Stomach (tissue), 9 donors: ENCODE measurements around the gene OR5A2. TPM values are rescaled to one million over a fixed set of nuclear protein-coding genes. Genes with fewer than 3 reads are reported as not detected.

Source experiments
- DNase-seq, 2 donors: peaks; one replicate each; pipeline versions ENCODE4 v3.0.0 to v3.0.0-alpha.2; 2013 to 2019
- H3K27ac ChIP-seq, 5 donors: fragments of 200-600 bp in 4 of 5; sonication (generic) in 4 of 5; one replicate each; pipeline ENCODE4 v1.5.1; 2013 to 2019; ENCODE audit warnings: mild to moderate bottlenecking in 1 of 5, moderate library complexity in 1 of 5
- H3K27me3 ChIP-seq, 3 donors: fragments of 200-600 bp; sonication (generic); one replicate each; pipeline ENCODE4 v1.5.1; 2017 to 2019; ENCODE audit warnings: mixed run types in 1 of 3
- H3K36me3 ChIP-seq, 4 donors: fragments of 200-600 bp; sonication (generic); 1 replicate in 3 of 4; 2 replicates in 1 of 4; pipeline ENCODE4 v1.5.1; 2016 to 2019
- H3K4me1 ChIP-seq, 4 donors: fragments of 200-600 bp; sonication (generic); one replicate each; pipeline ENCODE4 v1.5.1; 2016 to 2019
- H3K4me3 ChIP-seq, 4 donors: fragments of 200-600 bp; sonication (generic) in 3 of 4; one replicate each; pipeline ENCODE4 v1.5.1; 2016 to 2019; ENCODE audit warnings: mild to moderate bottlenecking in 1 of 4
- H3K9me3 ChIP-seq, 4 donors: fragments of 200-600 bp; sonication (generic); one replicate each; pipeline ENCODE4 v1.5.1; 2016 to 2019
- EP300 ChIP-seq: sonication (generic); formaldehyde crosslinking; IDR thresholded peaks from one replicate; pipeline ENCODE4 v1.6.1; 2017; ENCODE audit warnings: antibody characterized with exemption
- POLR2A ChIP-seq, 4 donors: fragments of 450-650 bp; IDR thresholded peaks; one replicate each; pipeline ENCODE4 v1.6.1; 2016; ENCODE audit warnings: antibody characterized with exemption in 4 of 4, control low read depth in 2 of 4, mild to moderate bottlenecking in 1 of 4, moderate library complexity in 1 of 4
- POLR2AphosphoS5 ChIP-seq, 3 donors: sonication (generic); formaldehyde crosslinking; IDR thresholded peaks; one replicate each; pipeline ENCODE4 v1.6.1; 2016; ENCODE audit warnings: antibody characterized with exemption in 3 of 3
- WGBS, 5 donors: extraction: QIAGEN DNeasy Blood & Tissue Kit in 3 of 5; methylation state at CpG; one replicate each; pipeline versions ENCODE4 v1.1.5 to v1.1.7; 2013 to 2018; 5-methylcytosine and 5-hydroxymethylcytosine counted together
- intact Hi-C: fragments of 100-400 bp; cut with DNase I; formaldehyde crosslinking; loops from one replicate; pipeline ENCODE4 v1.15.1; 2023; ENCODE audit warnings: low total_unique reads
- polyA plus RNA-seq, 3 donors: library from polyadenylated mRNA; stranded (reverse); fragments of 200-250 nt; gene quantifications; one replicate each; pipeline ENCODE4 v1.2.3, GENCODE V29; 2013
- total RNA-seq, 5 donors: library from RNA; depleted of rRNA; stranded (reverse); fragments of >200 nt; gene quantifications; one replicate each; pipeline versions ENCODE4 v1.1.0 to v1.2.3, GENCODE V29; 2014 to 2016
- TF ChIP-seq, protein P1 (sequence below), 7 experiments: fragments of 450-650 bp in 4 of 7; fragments of 200-600 bp in 3 of 7; sonication (generic) in 3 of 7; IDR thresholded peaks; one replicate each; pipeline ENCODE4 v1.5.1; 2016 to 2019; ENCODE audit warnings: antibody characterized with exemption in 7 of 7, control low read depth in 2 of 7, mild to moderate bottlenecking in 1 of 7
- donor health status: healthy with polysubstance abuse.
- donor health status: Bipolar disorder and iron deficiency.
- donor health status: healthy.

The OR5A2 gene
- total and polyA plus RNA-seq, 8 donors: not detected

DNA sequence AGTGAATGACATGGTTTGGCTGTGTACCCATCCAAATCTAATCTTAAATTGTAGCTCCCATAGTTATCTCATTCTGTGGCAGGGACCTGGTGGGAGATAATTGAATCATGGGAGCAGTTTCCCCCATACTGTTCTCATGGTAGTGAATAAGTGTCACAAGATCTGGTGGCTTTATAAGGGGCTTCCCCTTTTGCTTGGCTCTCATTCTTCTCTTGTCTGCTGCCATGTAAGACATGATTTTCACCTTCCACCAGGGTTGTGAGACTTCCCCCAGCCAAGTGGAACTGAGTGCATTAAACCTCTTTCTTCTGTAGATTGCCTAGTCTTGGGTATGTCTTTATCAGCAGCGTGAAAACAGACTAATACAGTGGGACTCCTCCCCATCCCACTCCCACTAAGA, 11.1 kb downstream of the OR5A2 start:
- DNase-seq: no peak
- H3K4me3 ChIP-seq: no peak overlapping the region
- intact Hi-C loops: no loop called here
- WGBS, 5 donors: 76 to 91% (median 79%) methylated on average over 1 of the region's 1 CpG
- no peak overlapping the region for H3K27ac ChIP-seq
- TF ChIP-seq, protein P1, sequence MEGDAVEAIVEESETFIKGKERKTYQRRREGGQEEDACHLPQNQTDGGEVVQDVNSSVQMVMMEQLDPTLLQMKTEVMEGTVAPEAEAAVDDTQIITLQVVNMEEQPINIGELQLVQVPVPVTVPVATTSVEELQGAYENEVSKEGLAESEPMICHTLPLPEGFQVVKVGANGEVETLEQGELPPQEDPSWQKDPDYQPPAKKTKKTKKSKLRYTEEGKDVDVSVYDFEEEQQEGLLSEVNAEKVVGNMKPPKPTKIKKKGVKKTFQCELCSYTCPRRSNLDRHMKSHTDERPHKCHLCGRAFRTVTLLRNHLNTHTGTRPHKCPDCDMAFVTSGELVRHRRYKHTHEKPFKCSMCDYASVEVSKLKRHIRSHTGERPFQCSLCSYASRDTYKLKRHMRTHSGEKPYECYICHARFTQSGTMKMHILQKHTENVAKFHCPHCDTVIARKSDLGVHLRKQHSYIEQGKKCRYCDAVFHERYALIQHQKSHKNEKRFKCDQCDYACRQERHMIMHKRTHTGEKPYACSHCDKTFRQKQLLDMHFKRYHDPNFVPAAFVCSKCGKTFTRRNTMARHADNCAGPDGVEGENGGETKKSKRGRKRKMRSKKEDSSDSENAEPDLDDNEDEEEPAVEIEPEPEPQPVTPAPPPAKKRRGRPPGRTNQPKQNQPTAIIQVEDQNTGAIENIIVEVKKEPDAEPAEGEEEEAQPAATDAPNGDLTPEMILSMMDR (IDR thresholded peaks at IDR 0.05): no peak
- TF ChIP-seq POLR2AphosphoS5 (IDR thresholded peaks at IDR 0.05) (no peak), EP300 (no peak), POLR2A (IDR thresholded peaks at IDR 0.05) (no peak)
- no peaks in the 10 kb centered on the region for H3K36me3 ChIP-seq
- H3K4me1 ChIP-seq: no peaks in the 10 kb centered on the region
- H3K9me3 ChIP-seq: peaks cover 0 to 10% (median 2%) of the 10 kb centered on the region in 4 donors
- no peaks in the 10 kb centered on the region for H3K27me3 ChIP-seq

DNA sequence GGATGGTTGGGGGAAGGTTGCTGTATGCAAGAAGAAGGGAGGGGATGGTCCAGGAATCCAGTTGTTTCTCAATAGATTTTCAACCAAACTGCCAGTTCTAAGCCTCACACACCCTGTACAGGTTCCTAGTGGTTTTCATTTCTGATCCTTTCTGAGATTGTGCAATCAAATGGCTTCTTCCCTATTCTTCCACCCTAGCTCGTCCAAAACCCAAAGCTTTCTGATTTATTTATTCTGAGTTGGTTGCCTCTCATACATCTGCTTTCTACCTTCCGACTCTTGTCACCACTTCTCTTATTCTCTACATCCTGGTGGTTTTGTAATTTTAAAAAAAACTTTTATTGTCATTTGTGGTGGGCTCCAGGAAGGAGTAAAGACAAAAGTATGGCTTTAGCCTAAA, 12.6 kb downstream of the OR5A2 start:
- no peak overlapping the region for H3K27ac ChIP-seq
- H3K4me3 ChIP-seq: no peak overlapping the region
- peaks cover 0 to 21% (median 9%) of the 10 kb centered on the region in 4 donors for H3K9me3 ChIP-seq
- intact Hi-C loops: no loop called here
- H3K36me3 ChIP-seq: no peaks in the 10 kb centered on the region
- H3K27me3 ChIP-seq: no peaks in the 10 kb centered on the region
- no peak for DNase-seq
- no peak for TF ChIP-seq EP300
- no peak for TF ChIP-seq POLR2AphosphoS5 (IDR thresholded peaks at IDR 0.05)
- no peak for TF ChIP-seq POLR2A (IDR thresholded peaks at IDR 0.05)
- TF ChIP-seq, protein P1 (IDR thresholded peaks at IDR 0.05): no peak
- H3K4me1 ChIP-seq: no peaks in the 10 kb centered on the region
- WGBS, 5 donors: 54 to 69% (median 62%) methylated on average over 2 of the region's 2 CpGs

DNA sequence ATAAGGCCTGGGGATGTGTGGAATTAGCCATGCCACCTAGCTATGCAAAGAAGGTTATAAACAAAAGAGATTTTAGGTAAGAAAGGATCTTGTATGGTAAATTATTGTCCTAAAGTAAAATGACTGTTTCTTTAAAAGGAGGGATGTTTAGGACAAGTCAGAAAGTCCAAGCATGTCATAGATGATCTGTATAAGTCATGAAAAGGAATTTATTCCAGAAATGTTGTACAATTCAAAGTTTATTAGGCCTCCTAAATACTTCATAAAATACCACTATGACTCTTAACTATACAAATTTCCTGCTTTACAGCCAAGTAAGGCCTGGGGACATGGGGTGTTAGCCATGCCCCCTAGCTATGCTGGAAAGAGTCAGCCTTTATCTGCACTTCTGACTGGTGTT, 22.7 kb downstream of the OR5A2 start:
- no peak for DNase-seq

DNA sequence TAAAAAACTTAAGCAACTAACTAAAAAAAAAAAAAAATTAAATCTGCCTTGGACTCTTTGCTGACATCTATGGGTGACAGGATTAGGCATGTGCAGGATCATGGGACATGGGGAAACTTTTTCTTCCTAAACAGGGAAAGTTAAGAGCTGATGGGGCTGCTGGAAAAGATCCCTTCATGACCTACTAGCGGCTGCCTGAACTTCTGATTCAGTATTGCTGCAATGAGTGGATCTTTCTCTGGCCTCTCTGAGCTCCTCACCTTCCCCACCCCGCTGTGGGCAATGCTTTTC, 25.0 kb downstream of the OR5A2 start:
- Histone ChIP-seq H3K27ac (no peak overlapping the region), H3K36me3 (no peaks in the 10 kb centered on the region), H3K4me1 (no peaks in the 10 kb centered on the region), H3K27me3 (no peaks in the 10 kb centered on the region), H3K9me3 (peaks cover 0 to 13% (median 6%) of the 10 kb centered on the region in 4 donors), H3K4me3 (no peak overlapping the region)
- DNase-seq: no peak
- 55 to 68% (median 66%) methylated on average over 2 of the region's 2 CpGs for WGBS, 5 donors
- TF ChIP-seq, protein P1 (IDR thresholded peaks at IDR 0.05): no peak
- TF ChIP-seq EP300 (no peak), POLR2AphosphoS5 (IDR thresholded peaks at IDR 0.05) (no peak), POLR2A (IDR thresholded peaks at IDR 0.05) (no peak)
- intact Hi-C loops: no loop called here

More for the DNA sequence above, 22.7 kb downstream of the OR5A2 start:
- Histone ChIP-seq H3K4me3 (no peak overlapping the region), H3K27ac (no peak overlapping the region), H3K27me3 (no peaks in the 10 kb centered on the region), H3K4me1 (no peaks in the 10 kb centered on the region), H3K9me3 (peaks cover 0 to 15% (median 6%) of the 10 kb centered on the region in 4 donors), H3K36me3 (no peaks in the 10 kb centered on the region)
- TF ChIP-seq POLR2AphosphoS5 (IDR thresholded peaks at IDR 0.05): no peak
- no peak for TF ChIP-seq POLR2A (IDR thresholded peaks at IDR 0.05)
- intact Hi-C loops: no loop called here

DNA sequence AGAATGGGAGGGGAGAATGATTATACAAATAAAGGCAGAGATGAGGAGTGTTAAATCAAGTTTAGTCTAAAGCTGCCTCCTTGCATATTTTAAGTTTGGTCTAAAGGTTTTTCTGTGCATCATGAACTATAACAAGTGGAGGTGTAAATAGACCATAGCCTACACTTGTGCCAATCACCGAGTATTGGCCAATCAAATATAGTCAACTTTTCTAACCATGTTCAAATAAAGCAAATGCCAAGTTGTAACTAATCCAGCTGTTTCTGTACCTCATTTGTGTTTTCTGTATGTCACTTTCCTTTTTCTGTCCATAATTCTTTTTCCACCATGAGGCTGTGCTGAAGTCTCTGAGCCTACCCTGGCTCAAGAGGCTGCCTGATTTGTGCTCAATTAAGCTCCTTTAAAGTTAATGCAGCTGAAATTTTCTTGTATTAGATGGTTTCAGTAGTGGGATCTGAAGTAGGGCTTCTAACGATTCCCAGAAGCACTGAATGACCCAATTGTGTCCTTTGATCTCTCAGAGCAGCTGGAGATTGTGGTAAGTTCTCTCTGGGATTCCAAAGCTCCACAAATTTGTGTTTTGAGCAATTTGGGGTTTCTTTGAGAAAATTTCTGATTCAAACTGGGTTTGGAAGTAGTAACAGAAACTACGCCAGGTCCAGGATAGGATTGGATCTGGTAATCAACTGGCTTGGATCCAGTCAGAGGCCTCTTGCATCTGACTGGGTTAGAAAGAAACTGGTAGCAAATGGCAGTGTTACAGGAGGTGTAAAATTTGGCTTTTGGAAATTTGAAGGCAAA, 25.6 kb downstream of the OR5A2 start:
- Histone ChIP-seq H3K4me3 (no peak overlapping the region), H3K36me3 (no peaks in the 10 kb centered on the region), H3K27me3 (no peaks in the 10 kb centered on the region), H3K9me3 (peaks cover 0 to 13% (median 6%) of the 10 kb centered on the region in 4 donors), H3K4me1 (no peaks in the 10 kb centered on the region), H3K27ac (no peak overlapping the region)
- 60 to 78% (median 71%) methylated on average over 3 of the region's 3 CpGs for WGBS, 5 donors
- DNase-seq: no peak
- intact Hi-C loops: no loop called here
- TF ChIP-seq EP300 (no peak), POLR2AphosphoS5 (IDR thresholded peaks at IDR 0.05) (no peak), POLR2A (IDR thresholded peaks at IDR 0.05) (no peak)
- TF ChIP-seq, protein P1 (IDR thresholded peaks at IDR 0.05): no peak
